ENCODE measurements around the gene TCEANC2.

GRCh38 chr1:54153535-54154439 lies 100.4 kb downstream of the TCEANC2 start:
- TF ChIP-seq CTCF (IDR thresholded peaks at IDR 0.05) (no peak), POLR2A (IDR thresholded peaks at IDR 0.05) (no peak)

Data from thyroid gland (tissue), 4 donors.